CD4-positive, alpha-beta T cell (primary cell): ENCODE measurements around the gene CDC42EP3. TPM values are rescaled to one million over a fixed set of nuclear protein-coding genes. Genes with fewer than 3 reads are reported as not detected.

Source experiments
- ATAC-seq: fragments of 200-7000 bp; cut with Tn5 transposase; one replicate; pipeline ENCODE4 v1.10.0; 2022; ENCODE audit warnings: mild to moderate bottlenecking; ENCODE audit not compliant: poor library complexity
- CTCF ChIA-PET: fragments of 350-600 bp; sonication (Branson Sonifier 250); formaldehyde crosslinking; loops from one replicate; lab custom pipeline; 2021; ENCODE audit warnings: antibody characterized with exemption, inconsistent platforms; lab: Charles Lee
- POLR2A ChIA-PET: fragments of 350-600 bp; sonication (Branson Sonifier 250); formaldehyde crosslinking; loops from one replicate; lab custom pipeline; 2021; ENCODE audit warnings: antibody characterized with exemption, inconsistent platforms; lab: Charles Lee
- DNase-seq, 14 experiments: peaks; one replicate each; pipeline ENCODE4 v3.0.0-alpha.2; 2013 to 2020; ENCODE audit warnings: mixed read lengths in 2 of 14
- H3K27ac ChIP-seq, 2 donors: one replicate each; pipeline versions ENCODE4 v1.5.1 to v1.7.0; 2013; ENCODE audit warnings: low read length in 2 of 2, low read depth in 1 of 2, mild to moderate bottlenecking in 1 of 2
- H3K27me3 ChIP-seq, 2 experiments: 1 replicate in 1 of 2; 2 replicates in 1 of 2; pipeline versions ENCODE4 v1.6.1 to v1.7.0; 2013; ENCODE audit warnings: low read length in 2 of 2, control low read depth in 1 of 2, mild to moderate bottlenecking in 1 of 2, moderate library complexity in 1 of 2; ENCODE audit not compliant: insufficient read depth in 2 of 2, control insufficient read depth in 1 of 2
- H3K36me3 ChIP-seq: one replicate; pipeline ENCODE4 v1.6.1; 2013; ENCODE audit warnings: low read length, control low read depth; ENCODE audit not compliant: insufficient read depth
- H3K4me1 ChIP-seq: one replicate; pipeline ENCODE4 v1.6.1; 2013; ENCODE audit warnings: low read length, control low read depth; ENCODE audit not compliant: insufficient read depth
- H3K4me3 ChIP-seq: one replicate; pipeline ENCODE4 v1.5.1; 2013; ENCODE audit warnings: mild to moderate bottlenecking, low read length, moderate library complexity
- H3K9me3 ChIP-seq, 2 experiments: 1 replicate in 1 of 2; 2 replicates in 1 of 2; pipeline versions ENCODE4 v1.6.1 to v1.7.0; 2013; ENCODE audit warnings: low read length in 2 of 2, mild to moderate bottlenecking in 2 of 2, control low read depth in 1 of 2, moderate library complexity in 1 of 2; ENCODE audit not compliant: control insufficient read depth in 1 of 2, insufficient read depth in 1 of 2
- H3K27ac Mint-ChIP-seq: one replicate; pipeline ENCODE4 v1.8.0; 2020; ENCODE audit warnings: mixed read lengths
- H3K27me3 Mint-ChIP-seq: one replicate; pipeline ENCODE4 v1.8.0; 2021; ENCODE audit warnings: mixed read lengths
- H3K36me3 Mint-ChIP-seq: one replicate; pipeline ENCODE4 v1.8.0; 2021; ENCODE audit warnings: low read depth, mixed read lengths
- H3K4me1 Mint-ChIP-seq: one replicate; pipeline ENCODE4 v1.8.0; 2021; ENCODE audit warnings: low read depth, mixed read lengths
- H3K4me3 Mint-ChIP-seq: one replicate; pipeline ENCODE4 v1.8.0; 2020; ENCODE audit warnings: mild to moderate bottlenecking, mixed read lengths
- H3K9me3 Mint-ChIP-seq: one replicate; pipeline ENCODE4 v1.8.0; 2020; ENCODE audit warnings: mixed read lengths
- CTCF ChIP-seq: fragments of 200-600 bp; IDR thresholded peaks from one replicate; pipeline ENCODE4 v1.8.0; 2022; ENCODE audit warnings: antibody characterized with exemption, mild to moderate bottlenecking
- intact Hi-C, 2 experiments: fragments of 100-400 bp; cut with DNase I in 1 of 2; cut with micrococcal nuclease in 1 of 2; formaldehyde crosslinking; loops; one replicate each; pipeline versions ENCODE4 v1.15.1 to v1.9.0; 2023 to 2025; cut with DNase I, micrococcal nuclease
- total RNA-seq, 174 experiments: library from RNA in 2 of 174; stranded (reverse) in 2 of 174; gene quantifications; one replicate each; pipeline ENCODE4 v1.2.3 and lab custom pipeline; 2021 to 2026

The CDC42EP3 gene
- total RNA-seq, 2 experiments from 2014 or later: 20.6 to 24.1 TPM

- Histone ChIP-seq H3K36me3 (peaks cover 19% of the 10 kb centered on the region), H3K4me3 (no peak overlapping the region), H3K9me3 (no peaks in the 10 kb centered on the region), H3K27ac (no peak overlapping the region), H3K27me3 (no peaks in the 10 kb centered on the region), H3K4me1 (peaks cover 60% of the 10 kb centered on the region)
- H3K27me3 Mint-ChIP-seq: no peaks in the 10 kb centered on the region
- CTCF ChIA-PET: no interaction called here
- no peak for DNase-seq
- TF ChIP-seq CTCF: no peak
- H3K27ac Mint-ChIP-seq: no peak overlapping the region
- no peak for ATAC-seq
- POLR2A ChIA-PET: interaction anchor here (1.7 kb wide), 1 partner anchor 11 kb away, joined by 6 read pairs; no protein-coding TSS in a partner anchor
- H3K36me3 Mint-ChIP-seq: no peaks in the 10 kb centered on the region
- intact Hi-C loops: no loop called here
- no peaks in the 10 kb centered on the region for H3K9me3 Mint-ChIP-seq
- H3K4me3 Mint-ChIP-seq: no peak overlapping the region
- peaks cover 70% of the 10 kb centered on the region for H3K4me1 Mint-ChIP-seq
Measured at GRCh38 chr2:37632310-37632709, 39.1 kb downstream of the CDC42EP3 start.

- Mint-ChIP-seq H3K4me1 (peaks cover 70% of the 10 kb centered on the region), H3K36me3 (no peaks in the 10 kb centered on the region), H3K27me3 (no peaks in the 10 kb centered on the region), H3K9me3 (no peaks in the 10 kb centered on the region), H3K27ac (no peak overlapping the region), H3K4me3 (no peak overlapping the region)
- H3K27ac ChIP-seq: no peak overlapping the region
- ChIA-PET POLR2A (no interaction called here), CTCF (no interaction called here)
- ATAC-seq: no peak
- no peak for DNase-seq
- no peaks in the 10 kb centered on the region for H3K9me3 ChIP-seq
- peaks cover 60% of the 10 kb centered on the region for H3K4me1 ChIP-seq
- intact Hi-C loops: no loop called here
- no peaks in the 10 kb centered on the region for H3K27me3 ChIP-seq
- no peak for TF ChIP-seq CTCF
- no peak overlapping the region for H3K4me3 ChIP-seq
- peaks cover 19% of the 10 kb centered on the region for H3K36me3 ChIP-seq
Measured at GRCh38 chr2:37631698-37632097, 39.7 kb downstream of the CDC42EP3 start.

GRCh38 chr2:37631292-37631691, 40.1 kb downstream of the CDC42EP3 start:
- no peaks in the 10 kb centered on the region for H3K36me3 Mint-ChIP-seq
- Histone ChIP-seq H3K4me3 (no peak overlapping the region), H3K27me3 (no peaks in the 10 kb centered on the region), H3K36me3 (peaks cover 19% of the 10 kb centered on the region), H3K4me1 (peaks cover 60% of the 10 kb centered on the region), H3K9me3 (no peaks in the 10 kb centered on the region), H3K27ac (no peak overlapping the region)
- H3K4me3 Mint-ChIP-seq: no peak overlapping the region
- ChIA-PET POLR2A (no interaction called here), CTCF (no interaction called here)
- no peak for TF ChIP-seq CTCF
- intact Hi-C loops: no loop called here
- ATAC-seq: no peak
- H3K9me3 Mint-ChIP-seq: no peaks in the 10 kb centered on the region
- no peak overlapping the region for H3K27ac Mint-ChIP-seq
- DNase-seq: no peak
- H3K27me3 Mint-ChIP-seq: no peaks in the 10 kb centered on the region
- H3K4me1 Mint-ChIP-seq: peaks cover 70% of the 10 kb centered on the region
